ENCODE measurements around the gene S100A2. TPM values are rescaled to one million over a fixed set of nuclear protein-coding genes. Genes with fewer than 3 reads are reported as not detected.
"Not testable (repeated sequence)": the region's sequence is repeated elsewhere in the genome, so short reads cannot be mapped to it uniquely, and the experiment has no call there.

Gene S100A2
- total RNA-seq, 1 donor from 2014 or later = 4,166 TPM

DNA sequence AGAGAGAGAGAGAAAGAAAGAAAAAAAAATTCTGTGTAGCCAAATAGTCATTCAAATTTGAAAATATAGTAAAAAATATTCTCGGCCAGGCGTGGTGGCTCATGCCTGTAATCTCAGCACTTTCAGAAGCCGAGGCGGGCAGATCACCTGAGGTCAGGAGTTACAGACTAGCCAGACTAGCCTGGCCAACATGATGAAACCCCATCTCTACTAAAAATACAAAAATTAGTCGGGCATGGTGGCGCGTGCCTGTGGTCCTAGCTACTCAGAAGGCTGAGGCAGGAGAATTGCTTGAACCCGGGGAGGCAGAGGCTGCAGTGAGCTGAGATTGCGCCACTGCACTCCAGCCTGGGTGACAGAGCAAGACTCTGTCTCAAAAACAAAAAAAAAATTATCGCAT lies 22.4 kb upstream of the S100A2 start:
- not testable (repeated sequence) for ATAC-seq

DNA sequence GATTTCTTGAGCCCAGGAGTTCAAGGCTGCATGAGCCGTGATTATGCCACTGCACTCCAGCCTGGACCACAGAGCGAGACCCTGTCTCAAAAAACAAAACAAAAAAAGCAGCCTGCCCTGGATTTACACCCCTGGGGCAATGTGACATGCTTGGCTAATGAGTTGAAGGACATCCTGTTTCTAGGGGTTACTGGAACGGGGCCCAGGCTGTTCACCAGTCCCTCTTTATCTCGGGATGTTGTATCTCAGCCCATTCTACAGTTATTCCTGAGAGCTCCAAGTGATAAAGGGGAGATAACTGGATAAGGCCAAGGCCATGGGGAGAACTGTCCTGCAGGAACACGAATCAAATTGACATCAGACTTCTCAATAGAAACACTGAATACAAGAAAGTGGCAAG lies 21.7 kb upstream of the S100A2 start:
- peak; percentile 20 for ATAC-seq

DNA sequence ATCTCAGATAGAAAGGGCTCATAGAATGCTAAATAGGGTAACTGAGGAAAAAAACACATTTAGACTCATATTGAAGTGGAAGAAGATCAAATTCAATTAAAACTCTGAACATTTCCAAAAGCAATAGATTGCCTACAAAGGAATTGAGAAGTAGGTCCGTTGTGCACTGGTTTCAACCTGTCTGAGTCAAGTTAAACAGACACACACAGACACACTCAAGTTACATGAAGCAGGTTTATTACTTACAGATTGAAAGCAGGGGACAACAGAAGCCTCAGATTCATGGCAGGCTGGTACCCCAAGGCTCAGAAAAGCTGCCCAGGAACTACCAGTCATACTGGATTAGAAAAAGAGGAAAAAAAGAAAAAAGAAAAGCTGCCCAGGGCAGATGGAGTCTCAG lies 20.7 kb upstream of the S100A2 start:
- ATAC-seq = no peak

DNA sequence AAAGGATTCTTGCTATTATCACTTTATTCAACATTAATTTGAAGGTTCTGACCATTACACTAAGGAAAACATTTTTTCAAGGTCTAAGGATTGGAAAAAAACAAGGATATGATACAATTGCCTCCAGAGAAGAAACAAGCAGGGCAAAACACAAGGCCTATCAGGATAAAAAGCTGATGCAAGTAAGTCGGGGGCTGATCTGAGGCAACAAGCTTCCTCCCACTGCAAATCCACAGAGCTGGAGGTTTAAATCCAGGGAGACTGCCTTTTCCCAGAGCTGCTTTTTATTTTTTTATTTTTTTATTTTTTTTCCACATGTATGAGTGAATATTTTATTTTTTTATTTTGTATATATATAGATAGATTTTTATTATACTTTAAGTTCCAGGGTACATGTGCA lies 19.4 kb upstream of the S100A2 start:
- no peak for ATAC-seq

DNA sequence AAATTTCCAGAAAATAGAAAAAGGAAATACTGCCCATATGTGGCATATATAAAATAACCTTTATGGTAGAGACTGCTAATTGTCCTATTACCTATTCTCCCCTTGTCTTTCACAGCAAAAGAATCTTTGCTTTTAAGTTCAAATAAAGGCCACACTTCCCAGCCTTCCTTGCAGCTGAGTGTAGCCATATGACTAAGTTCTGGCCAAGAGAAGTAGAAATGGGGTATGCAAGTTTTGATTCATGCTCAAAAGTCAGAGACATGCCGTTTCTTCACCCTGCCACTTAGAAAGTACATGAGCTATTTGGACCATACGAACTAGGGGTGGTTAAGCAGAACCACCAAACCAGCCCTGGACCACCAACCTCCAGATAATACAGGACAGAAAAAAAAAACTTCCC lies 18.3 kb upstream of the S100A2 start:
- ATAC-seq = no peak

DNA sequence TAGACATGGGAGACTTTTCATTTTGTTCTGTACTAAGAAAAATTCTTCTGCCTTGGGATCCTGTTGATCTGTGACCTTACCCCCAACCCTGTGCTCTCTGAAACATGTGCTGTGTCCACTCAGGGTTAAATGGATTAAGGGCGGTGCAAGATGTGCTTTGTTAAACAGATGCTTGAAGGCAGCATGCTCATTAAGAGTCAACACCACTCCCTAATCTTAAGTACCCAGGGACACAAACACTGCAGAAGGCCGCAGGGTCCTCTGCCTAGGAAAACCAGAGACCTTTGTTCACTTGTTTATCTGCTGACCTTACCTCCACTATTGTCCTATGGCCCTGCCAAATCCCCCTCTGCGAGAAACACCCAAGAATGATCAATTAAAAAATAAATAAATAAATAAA lies 17.9 kb upstream of the S100A2 start:
- ATAC-seq = not testable (repeated sequence)

DNA sequence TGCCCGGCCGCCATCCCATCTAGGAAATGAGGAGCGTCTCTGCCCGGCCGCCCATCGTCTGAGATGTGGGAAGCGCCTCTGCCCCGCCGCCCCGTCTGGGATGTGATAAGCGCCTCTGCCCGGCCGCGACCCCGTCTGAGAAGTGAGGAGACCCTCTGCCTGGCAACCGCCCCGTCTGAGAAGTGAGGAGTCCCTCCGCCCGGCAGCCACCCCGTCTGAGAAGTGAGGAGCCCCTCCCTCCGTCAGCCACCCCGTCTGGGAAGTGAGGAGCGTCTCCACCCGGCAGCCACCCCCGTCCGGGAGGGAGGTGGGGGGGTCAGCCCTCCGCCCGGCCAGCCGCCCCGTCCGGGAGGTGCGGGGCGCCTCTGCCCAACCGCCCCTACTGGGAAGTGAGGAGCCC lies 17.2 kb upstream of the S100A2 start:
- ATAC-seq = not testable (repeated sequence)

DNA sequence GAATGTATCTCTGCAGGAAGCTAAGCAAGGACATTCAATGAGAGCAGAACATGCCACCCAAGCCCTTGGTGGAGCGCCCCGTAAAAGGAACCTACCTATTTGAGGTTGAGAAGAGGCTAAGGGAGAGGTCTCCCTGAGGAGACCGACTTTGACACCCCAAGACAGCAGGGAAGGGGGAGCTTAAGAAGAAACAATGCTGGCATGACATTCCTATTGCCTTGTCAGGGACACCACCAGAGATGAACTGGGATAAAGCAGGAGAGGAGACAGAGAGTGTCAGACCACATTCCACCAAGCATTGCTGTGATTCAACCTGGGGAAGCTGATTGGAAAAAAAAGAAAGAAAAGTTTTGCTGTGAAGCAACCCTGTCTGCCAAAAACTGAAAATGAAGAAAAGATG lies 13.3 kb upstream of the S100A2 start:
- ATAC-seq = no peak

DNA sequence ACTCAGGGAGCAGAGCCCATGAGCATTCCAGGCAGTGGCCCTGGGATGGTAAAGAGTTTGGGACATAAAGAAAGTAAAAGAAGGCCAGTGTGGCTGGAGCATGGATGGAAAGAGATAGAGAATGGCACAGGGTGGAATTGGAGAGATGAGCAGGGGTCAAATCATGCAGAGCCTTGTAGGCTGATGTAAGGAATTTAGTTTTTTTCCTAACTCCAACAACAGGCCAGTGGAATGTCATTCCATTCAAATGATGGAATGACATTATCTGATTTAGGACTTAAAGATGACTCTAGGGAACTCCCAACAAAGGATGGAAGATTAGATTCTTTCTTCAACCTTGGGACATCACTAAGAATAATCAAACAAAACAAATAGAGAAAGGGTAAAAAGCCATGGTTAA lies 12.8 kb upstream of the S100A2 start:
- no peak for ATAC-seq

DNA sequence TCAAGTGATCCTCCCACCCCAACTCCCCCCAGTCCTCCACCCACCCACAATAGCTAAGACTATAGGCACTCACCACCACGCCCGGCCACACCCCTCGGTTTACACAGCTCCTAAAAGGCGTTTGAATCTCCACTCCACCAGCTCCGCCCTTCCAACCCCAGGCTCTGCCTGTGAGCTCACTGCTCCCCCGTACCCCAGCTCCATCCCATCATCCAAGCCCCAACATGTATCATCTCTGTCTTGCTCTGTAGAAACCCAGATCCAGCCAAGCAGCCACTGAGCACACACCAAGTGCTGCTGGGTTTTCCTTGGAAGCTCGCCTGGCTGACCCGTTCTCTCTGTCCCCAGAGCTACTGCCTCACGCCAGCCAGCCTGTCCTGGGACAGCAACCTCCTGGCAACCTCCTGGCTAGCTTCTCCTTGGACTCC lies 12.0 kb upstream of the S100A2 start:
- peak; percentile 90 for ATAC-seq

DNA sequence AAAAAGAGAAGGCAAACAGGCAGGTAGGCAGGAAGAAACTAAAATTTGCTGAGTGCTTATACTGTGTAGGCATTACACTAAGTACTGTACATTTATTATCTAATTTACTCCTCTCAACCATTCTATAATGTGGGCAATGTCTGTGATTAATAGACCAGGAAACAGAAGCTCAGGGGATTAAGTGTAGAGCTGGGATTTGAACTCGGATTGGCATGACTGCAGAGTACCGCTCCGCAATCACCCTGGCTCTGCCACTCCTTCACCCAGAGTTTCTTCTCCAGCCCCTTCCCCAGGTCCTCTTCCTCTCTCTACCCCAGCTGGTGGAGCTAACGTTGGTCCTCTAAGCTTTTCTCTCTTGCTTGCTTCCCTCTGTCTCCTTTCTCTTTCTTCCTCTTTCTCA lies 11.5 kb upstream of the S100A2 start:
- ATAC-seq = peak; percentile 68

DNA sequence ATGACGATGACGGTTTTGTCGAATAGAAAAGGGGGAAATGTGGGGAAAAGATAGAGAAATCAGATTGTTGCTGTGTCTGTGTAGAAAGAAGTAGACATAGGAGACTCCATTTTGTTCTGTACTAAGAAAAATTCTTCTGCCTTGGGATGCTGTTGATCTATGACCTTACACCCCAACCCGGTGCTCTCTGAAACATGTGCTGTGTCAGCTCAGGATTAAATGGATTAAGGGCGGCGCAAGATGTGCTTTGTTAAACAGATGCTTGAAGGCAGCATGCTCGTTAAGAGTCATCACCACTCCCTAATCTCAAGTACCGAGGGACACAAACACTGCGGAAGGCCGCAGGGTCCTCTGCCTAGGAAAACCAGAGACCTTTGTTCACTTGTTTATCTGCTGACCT lies 9.9 kb upstream of the S100A2 start:
- not testable (repeated sequence) for ATAC-seq

DNA sequence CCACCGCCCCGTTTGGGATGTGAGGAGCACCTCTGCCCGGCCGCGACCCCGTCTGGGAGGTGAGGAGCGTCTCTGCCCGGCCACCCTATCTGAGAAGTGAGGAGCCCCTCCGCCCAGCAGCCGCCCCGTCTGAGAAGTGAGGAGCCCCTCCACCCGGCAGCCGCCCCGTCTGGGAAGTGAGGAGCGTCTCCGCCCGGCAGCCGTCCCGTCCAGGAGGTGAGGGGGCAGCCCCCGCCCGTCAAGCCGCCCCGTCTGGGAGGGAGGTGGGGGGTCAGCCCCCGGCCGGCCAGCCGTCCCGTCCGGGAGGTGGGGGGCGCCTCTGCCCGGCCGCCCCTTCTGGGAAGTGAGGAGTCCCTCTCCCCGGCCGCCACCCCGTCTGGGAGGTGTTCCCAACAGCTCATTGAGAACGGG lies 9.4 kb upstream of the S100A2 start:
- not testable (repeated sequence) for ATAC-seq

DNA sequence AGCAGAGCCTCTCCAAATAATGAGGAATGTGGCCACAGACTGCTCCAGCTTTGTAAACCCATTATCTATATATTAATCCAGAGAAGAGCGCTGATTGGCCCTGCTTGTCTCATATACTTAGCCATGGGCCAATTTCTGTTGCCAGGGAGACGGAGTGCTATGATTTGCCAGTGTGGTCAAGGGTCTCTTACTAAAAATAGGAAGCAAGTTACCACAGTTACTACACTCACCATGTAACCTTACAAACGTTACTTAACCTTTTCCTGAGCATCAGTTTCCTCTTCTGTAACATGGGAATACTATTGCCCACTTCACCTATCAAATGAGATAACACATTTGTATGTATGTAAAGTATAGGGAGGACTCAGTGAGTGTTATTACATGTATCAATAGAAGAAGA lies 7.7 kb upstream of the S100A2 start:
- ATAC-seq = no peak

DNA sequence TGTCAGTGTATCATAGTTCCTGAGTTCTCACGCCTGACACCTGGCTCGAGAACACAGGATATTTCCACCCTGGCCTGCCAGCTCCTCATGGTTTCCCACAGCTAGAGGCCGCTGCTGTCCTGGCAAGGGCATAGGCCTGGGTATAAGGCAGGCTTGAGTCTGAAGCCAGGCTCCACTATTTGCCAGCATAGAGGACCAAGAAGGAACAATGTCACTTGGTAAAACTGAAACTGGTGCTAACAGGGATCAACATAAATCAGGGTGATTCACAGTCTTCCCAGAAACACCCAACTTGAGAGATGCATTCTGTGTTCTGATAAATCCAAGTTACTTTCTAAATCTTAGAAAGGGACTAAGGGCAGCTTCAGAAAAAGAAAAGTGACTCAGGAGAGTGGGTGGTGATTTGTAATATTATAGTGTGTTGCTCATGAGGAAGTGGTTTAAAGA lies 6.9 kb upstream of the S100A2 start:
- ATAC-seq = peak; percentile 73

DNA sequence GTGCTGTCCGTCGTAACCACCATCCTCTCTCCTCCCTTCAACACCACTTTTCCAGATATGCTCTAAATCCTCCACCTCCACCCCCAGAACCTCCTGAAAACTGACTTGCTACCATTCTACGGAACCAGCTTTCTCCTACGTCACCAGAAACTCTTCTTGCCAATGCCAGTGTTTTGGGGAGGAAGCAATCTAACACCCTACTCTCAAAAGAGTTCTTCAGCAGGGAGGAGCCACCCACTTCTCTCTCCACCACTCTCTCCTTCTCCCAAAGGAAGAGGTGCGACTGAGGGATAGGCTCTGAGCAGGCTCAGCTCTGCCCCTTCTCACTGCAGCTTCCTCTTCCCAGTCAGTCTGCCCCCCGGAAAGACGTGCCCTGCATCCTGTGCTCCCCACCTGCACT lies 6.1 kb upstream of the S100A2 start:
- ATAC-seq = no peak

DNA sequence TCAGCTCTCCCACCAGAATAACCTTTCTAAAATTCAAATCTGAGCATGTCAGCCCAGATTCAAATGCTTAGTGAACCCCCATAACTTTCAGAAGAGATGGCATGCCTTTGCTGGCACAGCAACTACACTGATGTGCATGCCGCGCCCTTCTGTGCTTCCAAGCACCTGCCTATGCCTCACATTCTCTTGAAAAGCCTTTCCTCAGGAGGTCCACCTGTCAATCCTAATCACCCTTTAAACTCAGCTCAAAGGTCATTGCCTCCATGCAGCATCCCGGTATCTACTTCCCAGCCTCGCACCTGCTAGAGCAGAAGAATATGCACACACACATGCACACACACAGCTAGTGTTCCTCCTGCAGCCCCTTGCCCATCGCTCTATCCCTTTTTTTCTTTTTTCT lies 5.2 kb upstream of the S100A2 start:
- no peak for ATAC-seq

DNA sequence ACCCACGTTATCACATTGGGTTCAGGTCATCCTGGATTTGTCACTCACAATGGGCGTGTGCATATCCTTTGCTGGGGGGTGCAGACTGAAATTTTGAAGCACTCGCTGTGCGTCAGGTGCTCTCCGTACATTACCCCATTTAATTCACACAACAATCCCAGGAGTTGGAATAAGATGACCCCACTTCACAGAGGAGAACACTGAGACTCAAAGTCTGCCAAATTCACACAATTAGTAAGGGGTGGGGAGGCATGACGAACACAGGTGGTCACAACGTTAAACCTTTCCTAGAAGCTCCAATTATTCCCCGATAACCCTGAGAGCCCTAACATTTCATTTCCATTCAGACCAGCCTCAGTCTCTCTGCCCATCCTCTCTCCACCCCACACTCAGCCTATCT lies 3.8 kb upstream of the S100A2 start:
- ATAC-seq = no peak

DNA sequence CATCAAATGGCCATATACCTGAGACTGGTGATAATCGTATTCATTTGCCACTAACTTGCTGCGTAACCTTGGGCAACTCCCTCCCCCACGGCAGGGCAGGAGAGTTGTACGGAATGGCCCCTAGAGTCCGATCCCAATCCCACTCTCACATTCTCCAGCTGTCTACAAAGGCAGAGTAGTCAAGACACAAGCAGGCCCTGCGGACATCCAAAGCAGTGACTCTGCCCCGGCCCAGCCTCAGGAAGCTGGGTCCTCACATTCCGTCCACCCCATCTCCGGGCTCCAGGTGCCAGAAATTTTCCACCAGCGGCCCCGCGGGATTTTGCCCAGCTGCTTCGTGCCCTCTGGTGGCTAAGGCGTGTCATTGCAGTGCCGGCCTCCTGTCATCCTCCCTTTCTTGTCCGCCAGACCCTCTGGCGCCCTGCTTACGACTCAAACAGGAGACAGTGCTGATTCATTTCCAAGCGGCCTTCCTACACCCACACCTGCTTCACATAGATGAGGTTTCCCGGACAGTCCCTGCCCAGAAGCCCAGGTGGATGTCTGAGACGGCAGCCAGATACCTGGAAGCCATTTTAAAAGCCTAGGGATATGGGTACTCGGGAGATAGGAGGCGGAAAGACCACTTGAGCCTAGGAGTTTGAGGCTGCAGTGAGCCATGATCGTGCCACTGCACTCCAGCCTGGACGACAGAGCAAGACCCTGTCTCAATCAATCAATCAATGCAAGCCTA lies 2.9 kb upstream of the S100A2 start:
- ATAC-seq = peak; percentile 23

DNA sequence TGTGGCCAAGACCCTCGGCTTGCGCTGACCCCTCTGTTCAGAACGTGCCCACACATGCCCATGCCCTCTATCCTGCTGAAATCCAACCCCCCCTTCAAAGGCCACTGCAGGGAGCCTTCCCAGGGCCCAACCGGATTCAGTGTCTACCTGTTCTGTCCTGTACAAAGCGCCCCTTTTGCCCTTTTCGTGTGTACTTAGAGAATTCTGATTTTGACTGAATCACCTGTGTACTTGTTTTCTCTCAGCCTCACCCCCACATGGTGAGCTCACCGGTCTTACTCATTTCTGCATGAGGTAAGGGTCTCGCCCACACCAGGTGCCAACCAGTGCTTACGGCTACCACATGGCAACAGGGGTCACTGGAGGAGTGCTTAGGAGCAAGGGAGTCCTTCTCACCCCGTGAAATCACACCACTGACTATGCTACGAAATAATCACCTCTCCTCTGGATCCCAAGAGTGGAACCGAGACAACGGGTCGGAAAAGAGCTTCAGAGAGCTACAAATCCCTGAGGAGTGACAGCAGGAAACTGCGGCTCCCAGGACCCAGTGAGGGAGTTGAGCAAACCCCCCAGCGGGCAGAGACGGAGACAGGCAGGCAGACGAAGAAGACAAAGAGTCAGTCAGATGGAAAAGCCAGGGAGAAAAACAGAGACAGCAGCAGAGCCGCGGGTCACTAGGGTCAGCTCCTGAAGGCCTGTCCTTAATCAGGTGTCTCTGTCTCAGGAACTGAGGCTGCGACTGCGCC lies 2.1 kb upstream of the S100A2 start:
- ATAC-seq = peak; percentile 51

DNA sequence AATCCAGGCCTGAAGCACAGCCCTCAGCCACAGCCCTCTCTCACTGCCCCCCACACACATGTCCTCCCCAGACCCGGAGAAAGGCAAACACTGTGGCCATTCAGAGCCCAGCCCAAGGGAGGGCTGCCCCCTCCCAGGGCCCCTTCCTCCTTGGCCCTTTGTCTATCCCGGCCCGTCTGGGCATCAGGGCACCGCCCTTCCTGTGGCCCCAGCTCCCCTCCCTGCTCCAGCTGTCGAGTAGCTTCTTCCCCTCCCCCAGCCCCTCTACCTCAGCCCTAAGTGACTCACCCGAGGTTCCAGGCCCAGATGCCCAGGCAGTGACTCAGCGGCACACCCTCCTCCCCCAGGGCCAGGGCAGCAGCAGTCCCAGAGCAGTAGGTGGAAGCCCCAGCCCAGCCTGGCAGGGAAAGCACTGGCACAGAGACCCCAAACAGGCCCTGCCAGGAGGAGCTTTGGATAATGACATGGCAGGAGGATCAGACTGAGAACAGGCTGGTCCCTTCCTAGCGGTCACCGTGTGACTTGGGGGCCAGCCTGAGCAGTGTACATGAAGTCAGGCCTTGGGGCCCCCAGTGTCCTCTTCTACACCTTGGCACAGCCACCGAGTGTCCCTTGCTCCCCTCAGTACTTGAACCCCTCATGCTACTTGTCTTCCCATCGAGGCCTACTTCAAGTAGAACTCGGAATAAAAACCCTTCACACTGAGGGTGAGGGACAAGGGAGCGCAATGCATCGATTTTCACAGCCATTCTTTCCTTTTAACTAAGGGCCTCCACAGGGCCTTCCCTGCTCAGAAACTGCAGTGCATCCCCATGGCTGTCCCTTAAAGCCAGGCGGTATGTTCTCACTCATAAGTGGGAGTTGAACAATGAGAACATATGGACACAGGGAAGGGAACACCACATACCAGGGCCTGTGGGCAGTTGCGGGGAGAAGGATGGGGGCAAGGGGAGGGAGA lies 1.0 kb upstream of the S100A2 start:
- peak; percentile 85 for ATAC-seq

DNA sequence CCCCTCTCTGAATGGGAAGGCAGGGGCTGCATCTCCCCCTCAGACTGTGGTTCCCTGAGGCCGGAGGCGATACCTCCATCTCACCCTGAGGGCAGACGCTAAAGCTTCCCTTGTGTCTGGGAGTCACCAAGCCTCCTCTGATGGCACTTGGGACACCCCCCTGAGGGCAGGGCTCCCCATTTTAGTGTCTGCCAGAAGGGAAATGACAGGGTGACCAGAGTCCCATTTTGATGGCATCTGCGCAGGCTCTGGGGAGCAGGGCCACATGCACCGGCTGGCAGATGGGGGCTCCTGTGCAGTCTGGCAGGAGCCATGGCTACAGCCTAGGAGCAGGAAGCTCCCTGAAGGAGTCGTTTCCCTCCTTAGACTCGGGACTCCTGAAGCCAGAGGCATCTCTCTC lies 1.7 kb downstream of the S100A2 start:
- no peak for ATAC-seq

DNA sequence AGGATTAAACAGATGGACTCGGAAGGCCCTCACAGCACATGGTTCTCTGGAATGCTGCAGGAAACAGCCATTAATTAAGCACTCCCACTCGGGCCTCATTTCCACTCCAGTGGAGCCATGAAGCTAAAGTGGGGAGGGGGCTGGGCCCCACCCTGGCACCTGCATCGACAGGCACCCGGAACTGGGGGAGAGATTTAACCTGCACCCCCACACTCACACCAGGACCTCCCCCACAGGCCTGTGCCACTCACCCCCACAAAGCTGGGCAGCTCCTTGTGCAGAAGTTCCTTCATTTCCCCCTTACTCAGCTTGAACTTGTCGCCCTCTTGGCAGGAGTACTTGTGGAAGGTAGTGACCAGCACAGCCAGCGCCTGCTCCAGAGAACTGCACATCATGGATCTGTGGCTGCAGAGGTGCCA lies 2.2 kb downstream of the S100A2 start:
- ATAC-seq = no peak
